ENCODE results near the gene TIPRL.

TIPRL gene

DNA sequence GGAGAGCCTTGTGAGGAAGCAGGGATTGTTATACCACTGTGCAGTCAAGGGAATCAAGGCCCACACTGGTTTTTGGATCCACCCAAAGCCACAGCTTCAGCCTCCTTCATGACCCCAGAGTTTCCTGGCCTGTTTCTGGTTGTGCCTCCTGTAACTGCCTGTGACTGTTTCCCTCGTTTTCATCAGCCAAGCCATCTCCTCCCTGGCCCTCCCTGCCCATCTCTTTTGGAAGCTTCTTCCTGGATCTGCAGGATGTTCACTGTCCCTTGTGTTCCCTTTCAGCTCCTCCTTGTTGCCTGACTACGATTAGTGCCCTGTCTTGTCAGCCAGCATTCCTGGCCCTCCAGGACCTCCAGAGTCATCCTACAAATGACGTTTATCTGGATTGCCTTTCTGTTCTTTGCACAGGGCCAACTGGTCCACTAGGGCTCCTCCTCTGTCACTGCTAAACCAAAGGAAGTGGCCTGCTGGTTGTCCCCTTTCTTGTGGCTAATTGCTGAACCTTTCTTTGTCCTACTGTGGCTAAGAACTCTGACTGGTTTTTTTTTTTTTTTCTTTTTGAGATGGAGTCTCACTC lies 65.0 kb downstream of the TIPRL start:
- Histone ChIP-seq H3K4me1 (peaks cover 9 to 19% (median 14%) of the 10 kb centered on the region in 10 experiments; a peak in 19 of 20 replicates), H3K9ac (peak overlapping the region in 2 of 11 experiments; percentile 13 to 15; a peak in 1 of 22 replicates), H3K27ac (no peak overlapping the region; a peak in 1 of 22 replicates), H3K4me3 (no peak overlapping the region), H3K36me3 (peaks cover 95 to 100% (median 97%) of the 10 kb centered on the region in 11 experiments), H3K27me3 (no peaks in the 10 kb centered on the region), H3K9me3 (replicated peaks in 1 of 11) (0 out of 22 replicates have a peak, but pooled peaks cover 0 to 7% (median 0%) of the 10 kb centered on the region in 11 experiments), H3K4me2 (peak overlapping the region in 9 of 11 experiments; percentile 25 to 66 (median 47); a peak in 19 of 22 replicates), H4K20me1 (peaks cover 18 to 96% (median 34%) of the 10 kb centered on the region in 11 experiments; a peak in 19 of 22 replicates)
- no peak for TF ChIP-seq Cebpa-rat (IDR thresholded peaks at IDR 0.05)

DNA sequence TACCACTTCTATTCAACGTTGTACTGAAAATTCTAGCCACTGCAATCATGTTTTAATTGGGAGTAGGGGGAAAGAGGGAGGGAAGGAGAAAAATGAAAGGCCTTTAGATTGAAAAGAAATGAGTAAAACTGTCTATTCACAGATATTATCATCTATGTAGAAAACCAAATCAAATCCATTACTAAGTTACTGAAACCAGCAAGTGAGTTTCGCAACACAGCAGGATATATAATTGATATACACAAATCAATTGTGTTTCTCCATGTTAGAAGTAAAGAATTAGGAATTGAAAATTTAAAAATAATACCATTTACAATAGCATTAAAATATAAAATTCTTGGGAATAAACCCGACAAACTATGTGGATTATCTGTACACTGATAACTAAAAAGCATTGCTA lies 66.3 kb downstream of the TIPRL start:
- peaks cover 94 to 100% (median 96%) of the 10 kb centered on the region in 11 experiments for H3K36me3 ChIP-seq
- no peak overlapping the region for H3K4me3 ChIP-seq
- no peak overlapping the region for H3K4me2 ChIP-seq
- H3K9ac ChIP-seq = no peak overlapping the region
- H3K27ac ChIP-seq = no peak overlapping the region
- peaks cover 27 to 96% (median 39%) of the 10 kb centered on the region in 11 experiments; a peak in 21 of 22 replicates for H4K20me1 ChIP-seq
- no peak for TF ChIP-seq Cebpa-rat (IDR thresholded peaks at IDR 0.05)
- peaks cover 9 to 19% (median 14%) of the 10 kb centered on the region in 10 experiments; a peak in 19 of 20 replicates for H3K4me1 ChIP-seq
- 0 out of 22 replicates have a peak, but pooled peaks cover 0 to 7% (median 0%) of the 10 kb centered on the region in 11 experiments for H3K9me3 ChIP-seq (replicated peaks in 1 of 11)
- no peaks in the 10 kb centered on the region for H3K27me3 ChIP-seq

DNA sequence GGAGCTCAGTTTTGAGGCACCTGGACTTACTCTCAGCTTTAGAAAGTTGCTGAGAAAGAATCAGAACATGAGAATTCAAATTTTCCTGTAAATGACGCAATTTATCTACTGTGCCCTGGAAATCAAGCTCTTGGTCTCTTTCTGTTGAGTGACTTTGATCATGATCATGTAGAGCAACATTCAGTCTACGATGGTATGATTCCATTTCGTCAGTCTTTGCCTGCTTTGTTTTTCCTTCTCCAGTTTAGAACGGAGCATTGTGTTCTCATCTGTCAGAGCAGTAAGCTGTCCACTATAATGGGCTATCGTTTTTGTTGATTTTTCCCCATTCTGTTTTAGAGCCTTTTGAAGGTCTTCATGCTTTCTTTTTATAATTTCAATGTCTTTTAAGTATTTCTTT lies 67.7 kb downstream of the TIPRL start:
- H3K36me3 ChIP-seq = peaks cover 94 to 100% (median 96%) of the 10 kb centered on the region in 11 experiments
- H3K4me1 ChIP-seq = peaks cover 9 to 19% (median 14%) of the 10 kb centered on the region in 10 experiments; a peak in 19 of 20 replicates
- H3K4me2 ChIP-seq = no peak overlapping the region
- H3K27me3 ChIP-seq = no peaks in the 10 kb centered on the region
- H3K27ac ChIP-seq = no peak overlapping the region
- 0 out of 22 replicates have a peak, but pooled peaks cover 0 to 7% (median 0%) of the 10 kb centered on the region in 11 experiments for H3K9me3 ChIP-seq (replicated peaks in 1 of 11)
- no peak overlapping the region for H3K4me3 ChIP-seq
- no peak overlapping the region for H3K9ac ChIP-seq
- peaks cover 35 to 96% (median 46%) of the 10 kb centered on the region in 11 experiments; a peak in 21 of 22 replicates for H4K20me1 ChIP-seq
- TF ChIP-seq Cebpa-rat (IDR thresholded peaks at IDR 0.05) = no peak; a peak in 1 of 22 replicates

Data from BLaER1 treated with 17β-estradiol and CSF1 and Interleukin-3, amounts not matched to agents 10 nM and 100 nM (cell line).